OCI-LY1 (cell line): ENCODE data around the gene LPGAT1.
A peak's percentile ranks its signal among the peaks of the same experiment; 100 is the strongest.

Source experiments
- H2AFZ ChIP-seq: fragments of 200-600 bp; sonication (generic), shearing (Covaris generic); 2 replicates; pipeline ENCODE4 v1.6.0; 2014; ENCODE audit warnings: antibody characterized with exemption, mild to moderate bottlenecking, low read length
- H3F3A ChIP-seq: fragments of 200-600 bp; sonication (generic), shearing (Covaris generic); 2 replicates; pipeline ENCODE4 v1.6.0; 2014; ENCODE audit warnings: mild to moderate bottlenecking, antibody characterized with exemption, low read length, moderate library complexity; ENCODE audit not compliant: insufficient read depth
- H3K27ac ChIP-seq: fragments of 200-600 bp; sonication (generic); 2 replicates; pipeline ENCODE4 v1.5.1; 2014; ENCODE audit warnings: low read length, mixed run types, mild to moderate bottlenecking, low read depth; ENCODE audit not compliant: poor library complexity, severe bottlenecking
- H3K27me3 ChIP-seq: fragments of 200-600 bp; sonication (generic); 2 replicates; pipeline ENCODE4 v1.6.0; 2014; ENCODE audit warnings: antibody characterized with exemption, mild to moderate bottlenecking, low read length, moderate library complexity; ENCODE audit not compliant: insufficient read depth
- H3K36me3 ChIP-seq: fragments of 200-600 bp; sonication (generic); 2 replicates; pipeline ENCODE4 v1.6.1; 2014; ENCODE audit warnings: mild to moderate bottlenecking, antibody characterized with exemption, low read length, moderate library complexity, mixed read lengths; ENCODE audit not compliant: insufficient read depth
- H3K4me1 ChIP-seq: fragments of 200-600 bp; sonication (generic); 2 replicates; pipeline ENCODE4 v1.5.1; 2014; ENCODE audit warnings: mild to moderate bottlenecking, low read length, moderate library complexity; ENCODE audit not compliant: insufficient read depth, severe bottlenecking
- H3K4me2 ChIP-seq: fragments of 200-600 bp; sonication (generic), shearing (Covaris generic); 2 replicates; pipeline ENCODE4 v1.6.1; 2014; ENCODE audit warnings: low read length
- H3K4me3 ChIP-seq: fragments of 200-600 bp; sonication (generic); 2 replicates; pipeline ENCODE4 v1.5.1; 2014; ENCODE audit warnings: low read length, low read depth, mild to moderate bottlenecking, mixed read lengths; ENCODE audit not compliant: poor library complexity, severe bottlenecking
- H3K79me2 ChIP-seq: fragments of 200-600 bp; shearing (Covaris generic); 2 replicates; pipeline ENCODE4 v1.6.1; 2016; ENCODE audit warnings: mixed run types, low read length, mixed read lengths; ENCODE audit not compliant: insufficient read depth
- H3K9ac ChIP-seq: fragments of 200-600 bp; sonication (generic), shearing (Covaris generic); 2 replicates; pipeline ENCODE4 v1.6.1; 2014; ENCODE audit warnings: mild to moderate bottlenecking, low read length, mixed read lengths
- H3K9me2 ChIP-seq: fragments of 200-600 bp; sonication (generic), shearing (Covaris generic); 2 replicates; pipeline ENCODE4 v1.6.1; 2014; ENCODE audit warnings: low read depth, mild to moderate bottlenecking, low read length, mixed read lengths
- H3K9me3 ChIP-seq: fragments of 200-600 bp; shearing (Covaris generic); 2 replicates; pipeline ENCODE4 v1.6.1; 2014; ENCODE audit warnings: low read length, mixed read lengths
- H4K20me1 ChIP-seq: fragments of 200-600 bp; sonication (generic), shearing (Covaris generic); 2 replicates; pipeline ENCODE4 v1.6.0; 2016; ENCODE audit warnings: mild to moderate bottlenecking, low read length; ENCODE audit not compliant: insufficient read depth
- CTCF ChIP-seq: fragments of 200-600 bp; sonication (generic), shearing (Covaris generic); IDR thresholded peaks from 2 replicates; pipeline ENCODE4 v1.5.1; 2017; ENCODE audit warnings: mild to moderate bottlenecking, antibody characterized with exemption, low read length, moderate library complexity, mixed read lengths
- EZH2 ChIP-seq: fragments of 200-600 bp; sonication (generic), shearing (Covaris generic); IDR thresholded peaks from 2 replicates; pipeline ENCODE4 v1.8.0; 2017; ENCODE audit warnings: borderline replicate concordance, mixed run types, mild to moderate bottlenecking, antibody characterized with exemption, low read length, moderate library complexity, mixed read lengths

Gene LPGAT1

GRCh38 chr1:211831558-211832323, 1.2 kb upstream of the LPGAT1 start:
- Histone ChIP-seq H3K79me2 (no peaks in the 10 kb centered on the region), H4K20me1 (no peaks in the 10 kb centered on the region), H3K9ac (no peak overlapping the region), H3K27ac (no peak overlapping the region), H3K36me3 (no peaks in the 10 kb centered on the region), H3K9me2 (no peaks in the 10 kb centered on the region), H3K4me1 (peaks cover 31% of the 10 kb centered on the region), H2AFZ (no peak overlapping the region), H3K4me3 (no peak overlapping the region), H3K9me3 (no peaks in the 10 kb centered on the region), H3K4me2 (no peak overlapping the region; the same call in 1 of the 2 replicates), H3K27me3 (no peaks in the 10 kb centered on the region), H3F3A (no peaks in the 10 kb centered on the region)
- no peak for TF ChIP-seq CTCF

- Histone ChIP-seq H3K9me2 (no peaks in the 10 kb centered on the region), H3K4me3 (peak overlapping the region; percentile 68), H3K9ac (peak overlapping the region; percentile 69), H3K79me2 (no peaks in the 10 kb centered on the region), H3K27me3 (no peaks in the 10 kb centered on the region), H3K4me1 (peaks cover 31% of the 10 kb centered on the region), H3F3A (no peaks in the 10 kb centered on the region), H3K9me3 (no peaks in the 10 kb centered on the region), H2AFZ (no peak overlapping the region; the same call in 1 of the 2 replicates), H3K27ac (peak overlapping the region; percentile 0), H4K20me1 (no peaks in the 10 kb centered on the region), H3K4me2 (peak overlapping the region; percentile 93), H3K36me3 (no peaks in the 10 kb centered on the region)
- TF ChIP-seq EZH2, result no peak
- TF ChIP-seq CTCF, result no peak
Observed at GRCh38 chr1:211830055-211830327, 572 bp downstream of the LPGAT1 start.

- TF ChIP-seq EZH2 (no peak), CTCF (0 out of 2 replicates have a peak, but pooled peaks have one; percentile 13)
- no peaks in the 10 kb centered on the region for H3K9me3 ChIP-seq
- no peaks in the 10 kb centered on the region for H3K27me3 ChIP-seq
- no peaks in the 10 kb centered on the region for H3K9me2 ChIP-seq
- peak overlapping the region; percentile 0 for H3K27ac ChIP-seq
- H3K9ac ChIP-seq, result peak overlapping the region; percentile 69
- H3K79me2 ChIP-seq, result no peaks in the 10 kb centered on the region
- H2AFZ ChIP-seq, result peak overlapping the region; percentile 7; the same call in 1 of the 2 replicates
- no peaks in the 10 kb centered on the region for H3K36me3 ChIP-seq
- peaks cover 31% of the 10 kb centered on the region for H3K4me1 ChIP-seq
- H3K4me3 ChIP-seq, result peak overlapping the region; percentile 68
- H4K20me1 ChIP-seq, result no peaks in the 10 kb centered on the region
- peak overlapping the region; percentile 93 for H3K4me2 ChIP-seq
- no peaks in the 10 kb centered on the region for H3F3A ChIP-seq
Observed at GRCh38 chr1:211829343-211830054, 1.1 kb downstream of the LPGAT1 start.
